ENCODE measurements around the gene TMEM108.

DNA sequence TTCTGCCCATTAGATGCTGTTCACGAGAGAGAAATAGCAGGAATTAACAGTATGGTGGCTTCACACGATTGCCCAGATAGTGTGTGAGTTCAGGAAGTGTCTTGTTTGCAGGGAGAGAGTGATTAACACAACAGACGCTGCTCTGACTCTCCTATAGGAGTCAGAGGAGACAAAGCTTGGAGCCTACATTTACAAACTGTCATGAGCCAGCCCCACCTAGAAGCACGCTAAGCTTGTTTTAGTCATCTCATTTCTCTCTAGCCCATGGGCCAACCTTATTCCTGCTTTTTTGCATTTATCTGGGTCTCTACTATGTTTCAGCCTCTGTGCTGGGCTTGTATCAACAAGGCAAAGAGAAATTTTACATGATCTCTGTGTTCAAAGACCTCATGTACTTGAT lies 233.3 kb downstream of the TMEM108 start:
- TF ChIP-seq, protein P1, sequence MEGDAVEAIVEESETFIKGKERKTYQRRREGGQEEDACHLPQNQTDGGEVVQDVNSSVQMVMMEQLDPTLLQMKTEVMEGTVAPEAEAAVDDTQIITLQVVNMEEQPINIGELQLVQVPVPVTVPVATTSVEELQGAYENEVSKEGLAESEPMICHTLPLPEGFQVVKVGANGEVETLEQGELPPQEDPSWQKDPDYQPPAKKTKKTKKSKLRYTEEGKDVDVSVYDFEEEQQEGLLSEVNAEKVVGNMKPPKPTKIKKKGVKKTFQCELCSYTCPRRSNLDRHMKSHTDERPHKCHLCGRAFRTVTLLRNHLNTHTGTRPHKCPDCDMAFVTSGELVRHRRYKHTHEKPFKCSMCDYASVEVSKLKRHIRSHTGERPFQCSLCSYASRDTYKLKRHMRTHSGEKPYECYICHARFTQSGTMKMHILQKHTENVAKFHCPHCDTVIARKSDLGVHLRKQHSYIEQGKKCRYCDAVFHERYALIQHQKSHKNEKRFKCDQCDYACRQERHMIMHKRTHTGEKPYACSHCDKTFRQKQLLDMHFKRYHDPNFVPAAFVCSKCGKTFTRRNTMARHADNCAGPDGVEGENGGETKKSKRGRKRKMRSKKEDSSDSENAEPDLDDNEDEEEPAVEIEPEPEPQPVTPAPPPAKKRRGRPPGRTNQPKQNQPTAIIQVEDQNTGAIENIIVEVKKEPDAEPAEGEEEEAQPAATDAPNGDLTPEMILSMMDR (conservative IDR thresholded peaks at IDR 0.05 in 1 of 2, IDR thresholded peaks at IDR 0.05 in 1 of 2; ENCODE audit: low read depth in 1 of 2, low read length in 2 of 2), result no peak
- no peak for TF ChIP-seq EZH2 (IDR thresholded peaks at IDR 0.05; ENCODE audit: low read length, missing control alignments)
